CD14-positive monocyte (primary cell): ENCODE data around the gene KASH5. TPM values are rescaled to one million over a fixed set of nuclear protein-coding genes. Genes with fewer than 3 reads are reported as not detected.

Experiments
- DNase-seq, 3 donors: peaks; one replicate each; pipeline ENCODE4 v3.0.0-alpha.2; 2011 to 2022
- H2AFZ ChIP-seq: 2 replicates; pipeline ENCODE4 v1.6.0; 2012; ENCODE audit warnings: mild to moderate bottlenecking, low read depth, low read length, inconsistent platforms; ENCODE audit not compliant: insufficient read depth, poor library complexity, severe bottlenecking
- H3K27ac ChIP-seq, 2 donors: 1 replicate in 1 of 2; 2 replicates in 1 of 2; pipeline ENCODE4 v1.5.1; 2012 to 2013; ENCODE audit warnings: low read length in 2 of 2, control low read depth in 1 of 2, inconsistent platforms in 1 of 2, low read depth in 1 of 2, mild to moderate bottlenecking in 1 of 2
- H3K27me3 ChIP-seq, 2 donors: one replicate each; pipeline versions ENCODE4 v1.6.0 to v1.6.1; 2011 to 2013; ENCODE audit warnings: low read length in 2 of 2; ENCODE audit not compliant: control insufficient read depth in 2 of 2, insufficient read depth in 2 of 2
- H3K36me3 ChIP-seq, 2 donors: replicated peaks in 1 of 2; 1 replicate in 1 of 2; 2 replicates in 1 of 2; pipeline versions ENCODE4 v1.5.1 to v1.6.1; 2012 to 2013; ENCODE audit warnings: low read length in 2 of 2, control low read depth in 1 of 2, inconsistent platforms in 1 of 2, mild to moderate bottlenecking in 1 of 2; ENCODE audit not compliant: insufficient read depth in 2 of 2, control insufficient read depth in 1 of 2
- H3K4me1 ChIP-seq, 2 donors: 1 replicate in 1 of 2; 2 replicates in 1 of 2; pipeline versions ENCODE4 v1.5.1 to v1.6.1; 2012 to 2013; ENCODE audit warnings: low read length in 2 of 2, control low read depth in 1 of 2, inconsistent platforms in 1 of 2, mild to moderate bottlenecking in 1 of 2, moderate library complexity in 1 of 2; ENCODE audit not compliant: insufficient read depth in 2 of 2, control insufficient read depth in 1 of 2
- H3K4me2 ChIP-seq: replicated peaks from 2 replicates; pipeline ENCODE3; 2012; ENCODE audit warnings: low read length, moderate library complexity, mild to moderate bottlenecking; ENCODE audit not compliant: poor library complexity, severe bottlenecking; ENCODE audit errors: extremely low read depth
- H3K4me3 ChIP-seq, 3 experiments: fragments of 200-600 bp in 1 of 3; sonication (generic) in 1 of 3; replicated peaks in 1 of 3; 1 replicate in 2 of 3; 2 replicates in 1 of 3; pipeline ENCODE4 v1.5.1; 2011 to 2013; ENCODE audit warnings: low read length in 3 of 3, mild to moderate bottlenecking in 3 of 3, control low read depth in 2 of 3, low read depth in 2 of 3, inconsistent platforms in 1 of 3, moderate library complexity in 1 of 3
- H3K79me2 ChIP-seq: 2 replicates; pipeline ENCODE4 v1.6.0; 2012; ENCODE audit warnings: mild to moderate bottlenecking, control low read depth, inconsistent platforms, low read length, moderate library complexity; ENCODE audit not compliant: insufficient read depth
- H3K9ac ChIP-seq: 2 replicates; pipeline ENCODE4 v1.6.0; 2017; ENCODE audit warnings: low read length, mild to moderate bottlenecking; ENCODE audit not compliant: insufficient read depth, poor library complexity, severe bottlenecking
- H3K9me3 ChIP-seq, 2 donors: replicated peaks in 1 of 2; 1 replicate in 1 of 2; 2 replicates in 1 of 2; pipeline versions ENCODE4 v1.5.1 to v1.6.1; 2012 to 2013; ENCODE audit warnings: low read length in 2 of 2, control low read depth in 1 of 2; ENCODE audit not compliant: control insufficient read depth in 1 of 2, insufficient read depth in 1 of 2
- H4K20me1 ChIP-seq: 2 replicates; pipeline ENCODE4 v1.6.0; 2012; ENCODE audit warnings: mild to moderate bottlenecking, low read length, control low read depth, moderate library complexity; ENCODE audit not compliant: insufficient read depth
- H3K27ac Mint-ChIP-seq, 7 donors: one replicate each; pipeline ENCODE4 v1.8.0; 2020; ENCODE audit warnings: mild to moderate bottlenecking in 7 of 7, mixed read lengths in 7 of 7, moderate library complexity in 6 of 7, inconsistent platforms in 2 of 7
- H3K27me3 Mint-ChIP-seq, 3 donors: one replicate each; pipeline ENCODE4 v1.8.0; 2021 to 2022; ENCODE audit warnings: low read depth in 3 of 3, mild to moderate bottlenecking in 3 of 3, mixed read lengths in 3 of 3, moderate library complexity in 3 of 3, inconsistent platforms in 1 of 3
- H3K36me3 Mint-ChIP-seq, 2 donors: one replicate each; pipeline ENCODE4 v1.8.0; 2020; ENCODE audit warnings: mixed read lengths in 2 of 2, inconsistent platforms in 1 of 2, mild to moderate bottlenecking in 1 of 2
- H3K4me1 Mint-ChIP-seq: one replicate; pipeline ENCODE4 v1.8.0; 2020; ENCODE audit warnings: mild to moderate bottlenecking, mixed read lengths
- H3K4me3 Mint-ChIP-seq, 2 donors: one replicate each; pipeline ENCODE4 v1.8.0; 2020; ENCODE audit warnings: mild to moderate bottlenecking in 2 of 2, mixed read lengths in 2 of 2, moderate library complexity in 1 of 2
- H3K9me3 Mint-ChIP-seq, 7 donors: one replicate each; pipeline ENCODE4 v1.8.0; 2020 to 2022; ENCODE audit warnings: mixed read lengths in 7 of 7, mild to moderate bottlenecking in 6 of 7, moderate library complexity in 6 of 7, inconsistent platforms in 2 of 7
- WGBS: methylation state at CpG from one replicate; pipeline ENCODE4 v1.1.5; 2013; ENCODE audit warnings: missing lambda C conversion rate; ENCODE audit not compliant: insufficient coverage; 5-methylcytosine and 5-hydroxymethylcytosine counted together
- intact Hi-C, 2 donors: fragments of 100-400 bp; cut with micrococcal nuclease; formaldehyde crosslinking; loops; one replicate each; pipeline versions ENCODE4 v1.15.0 to v1.15.1; 2023
- polyA plus RNA-seq, 3 donors: library from polyadenylated mRNA; depleted of rRNA in 1 of 3; unstranded in 2 of 3; stranded (reverse) in 1 of 3; fragments of 300-500 nt in 2 of 3; fragments of >200 nt in 1 of 3; fragmentation: Illumina TruSeq in 2 of 3; gene quantifications; 1 replicate in 2 of 3; 2 replicates in 1 of 3; pipeline ENCODE4 v1.2.3, GENCODE V29; 2012 to 2021
- TF ChIP-seq, protein P1 (sequence below): fragments of 200-600 bp; IDR thresholded peaks from one replicate; pipeline ENCODE4 v1.8.0; 2022; ENCODE audit warnings: antibody characterized with exemption, mild to moderate bottlenecking

The KASH5 gene
- polyA plus RNA-seq, 3 donors = not detected

DNA sequence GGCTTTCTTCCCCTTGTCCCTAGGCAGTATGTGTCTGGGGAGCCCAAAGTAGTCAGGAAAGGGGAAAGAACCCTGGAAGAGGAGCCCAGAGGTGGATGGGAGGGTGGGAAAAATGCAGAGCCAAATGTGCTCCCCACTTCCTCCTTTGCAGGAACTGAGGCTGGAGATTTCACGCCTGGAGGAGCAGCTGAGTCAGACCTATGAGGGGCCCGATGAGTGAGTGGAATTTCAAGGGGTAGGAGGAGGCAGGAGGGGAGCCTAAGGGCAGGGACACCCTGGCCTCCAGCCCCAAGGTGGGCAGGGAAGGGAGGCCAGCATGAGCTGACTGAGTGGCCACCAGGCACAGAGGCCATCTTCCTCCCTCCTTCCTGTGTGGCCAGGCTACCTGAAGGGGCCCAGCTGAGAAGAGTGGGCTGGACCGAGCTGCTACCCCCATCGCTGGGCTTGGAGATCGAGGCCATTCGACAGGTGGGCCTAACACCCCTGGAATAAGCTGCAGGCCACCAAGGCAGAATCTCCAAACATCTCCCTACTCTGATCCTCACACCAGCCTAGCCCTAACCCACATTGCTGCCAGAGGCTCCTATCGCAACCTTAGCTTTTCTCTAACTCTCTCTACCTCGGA is 20.9 kb downstream of the KASH5 start:
- no peaks in the 10 kb centered on the region for H3K79me2 ChIP-seq
- H3K27ac Mint-ChIP-seq = peak overlapping the region in 6 of 7 donors; percentile 12 to 87 (median 79)
- H3K27me3 ChIP-seq = no peaks in the 10 kb centered on the region
- intact Hi-C loops = no loop called here
- peaks cover 4 to 11% (median 8%) of the 10 kb centered on the region in 3 donors for H3K27me3 Mint-ChIP-seq
- H3K9ac ChIP-seq = no peak overlapping the region
- H2AFZ ChIP-seq = peak overlapping the region; percentile 75
- WGBS = 74% methylated on average over 7 of the region's 8 CpGs
- H3K4me3 ChIP-seq = peak overlapping the region in 1 of 3 experiments; percentile 40
- peaks cover 0 to 5% (median 0%) of the 10 kb centered on the region in 7 donors for H3K9me3 Mint-ChIP-seq
- peak overlapping the region; percentile 35 for H3K4me2 ChIP-seq
- TF ChIP-seq, protein P1, sequence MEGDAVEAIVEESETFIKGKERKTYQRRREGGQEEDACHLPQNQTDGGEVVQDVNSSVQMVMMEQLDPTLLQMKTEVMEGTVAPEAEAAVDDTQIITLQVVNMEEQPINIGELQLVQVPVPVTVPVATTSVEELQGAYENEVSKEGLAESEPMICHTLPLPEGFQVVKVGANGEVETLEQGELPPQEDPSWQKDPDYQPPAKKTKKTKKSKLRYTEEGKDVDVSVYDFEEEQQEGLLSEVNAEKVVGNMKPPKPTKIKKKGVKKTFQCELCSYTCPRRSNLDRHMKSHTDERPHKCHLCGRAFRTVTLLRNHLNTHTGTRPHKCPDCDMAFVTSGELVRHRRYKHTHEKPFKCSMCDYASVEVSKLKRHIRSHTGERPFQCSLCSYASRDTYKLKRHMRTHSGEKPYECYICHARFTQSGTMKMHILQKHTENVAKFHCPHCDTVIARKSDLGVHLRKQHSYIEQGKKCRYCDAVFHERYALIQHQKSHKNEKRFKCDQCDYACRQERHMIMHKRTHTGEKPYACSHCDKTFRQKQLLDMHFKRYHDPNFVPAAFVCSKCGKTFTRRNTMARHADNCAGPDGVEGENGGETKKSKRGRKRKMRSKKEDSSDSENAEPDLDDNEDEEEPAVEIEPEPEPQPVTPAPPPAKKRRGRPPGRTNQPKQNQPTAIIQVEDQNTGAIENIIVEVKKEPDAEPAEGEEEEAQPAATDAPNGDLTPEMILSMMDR = no peak
- H3K36me3 Mint-ChIP-seq = no peaks in the 10 kb centered on the region
- no peaks in the 10 kb centered on the region for H4K20me1 ChIP-seq
- no peaks in the 10 kb centered on the region for H3K9me3 ChIP-seq
- peaks cover 28% of the 10 kb centered on the region for H3K4me1 Mint-ChIP-seq
- H3K4me1 ChIP-seq = peaks cover 15 to 17% of the 10 kb centered on the region in 2 donors
- peak overlapping the region; percentile 24 to 29 for H3K27ac ChIP-seq
- peak in 2 of 3 donors; percentile 12 to 46 for DNase-seq
- H3K4me3 Mint-ChIP-seq = peak overlapping the region in 1 of 2 donors; percentile 59
- H3K36me3 ChIP-seq = no peaks in the 10 kb centered on the region

DNA sequence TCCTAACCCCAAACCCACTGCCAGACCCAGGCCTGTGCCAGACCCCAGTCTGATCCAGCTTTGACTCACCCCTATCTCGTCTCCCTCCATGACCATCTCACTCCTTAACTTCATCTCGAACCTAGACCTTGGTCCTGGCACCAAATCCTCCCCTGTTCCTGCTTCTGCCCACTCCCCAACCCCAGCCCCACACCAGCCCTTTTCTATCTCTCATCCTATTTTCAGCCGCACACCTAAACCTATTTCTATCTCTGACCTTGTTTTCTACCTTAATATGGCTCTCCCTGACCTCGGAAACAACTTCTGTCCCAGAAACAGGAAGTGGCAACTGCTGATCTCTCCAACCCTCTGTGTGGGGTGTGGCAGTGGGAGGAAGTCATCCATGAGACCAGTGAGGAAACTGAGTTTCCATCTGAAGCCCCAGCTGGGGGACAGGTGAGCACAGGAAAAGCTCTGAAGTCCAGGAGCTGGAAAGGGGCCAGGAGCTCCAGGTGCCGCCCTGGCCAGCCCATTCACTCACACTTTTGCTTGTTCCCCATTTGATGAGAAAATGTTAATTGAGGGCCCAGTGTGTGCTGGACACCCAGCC is 21.5 kb downstream of the KASH5 start:
- Histone ChIP-seq H3K4me2 (peak overlapping the region; percentile 35), H3K9ac (no peak overlapping the region), H3K36me3 (no peaks in the 10 kb centered on the region), H3K4me3 (peak overlapping the region in 1 of 3 experiments; percentile 40), H3K27me3 (no peaks in the 10 kb centered on the region), H2AFZ (peak overlapping the region; percentile 75), H3K4me1 (peaks cover 15 to 17% of the 10 kb centered on the region in 2 donors), H4K20me1 (no peaks in the 10 kb centered on the region), H3K9me3 (no peaks in the 10 kb centered on the region), H3K27ac (peak overlapping the region; percentile 24 to 29), H3K79me2 (no peaks in the 10 kb centered on the region)
- Mint-ChIP-seq H3K9me3 (peaks cover 0 to 5% (median 0%) of the 10 kb centered on the region in 7 donors), H3K27me3 (peaks cover 4 to 11% (median 8%) of the 10 kb centered on the region in 3 donors), H3K4me3 (peak overlapping the region in 1 of 2 donors; percentile 59), H3K27ac (peak overlapping the region; percentile 34 to 87 (median 79)), H3K36me3 (no peaks in the 10 kb centered on the region), H3K4me1 (peaks cover 28% of the 10 kb centered on the region)
- WGBS = 49% methylated on average over 2 of the region's 5 CpGs
- TF ChIP-seq, protein P1 = no peak
- peak; percentile 41 to 70 (median 68) for DNase-seq
- intact Hi-C loops = no loop called here
